GM19239 (cell line): Measurements from ENCODE around the gene KRT31.
A peak's percentile ranks its signal among the peaks of the same experiment; 100 is the strongest.
"Not testable (repeated sequence)": the region's sequence is repeated elsewhere in the genome, so short reads cannot be mapped to it uniquely, and the experiment has no call there.

Experiments
- DNase-seq: peaks from one replicate; pipeline ENCODE4 v3.0.0; 2011; ENCODE audit warnings: low spot score; ENCODE audit not compliant: insufficient read length
- FAIRE-seq: peaks from 2 replicates; lab custom pipeline; 2011; peaks lifted over from hg19 to GRCh38; lab: Jason Lieb, UNC

Gene KRT31

DNA sequence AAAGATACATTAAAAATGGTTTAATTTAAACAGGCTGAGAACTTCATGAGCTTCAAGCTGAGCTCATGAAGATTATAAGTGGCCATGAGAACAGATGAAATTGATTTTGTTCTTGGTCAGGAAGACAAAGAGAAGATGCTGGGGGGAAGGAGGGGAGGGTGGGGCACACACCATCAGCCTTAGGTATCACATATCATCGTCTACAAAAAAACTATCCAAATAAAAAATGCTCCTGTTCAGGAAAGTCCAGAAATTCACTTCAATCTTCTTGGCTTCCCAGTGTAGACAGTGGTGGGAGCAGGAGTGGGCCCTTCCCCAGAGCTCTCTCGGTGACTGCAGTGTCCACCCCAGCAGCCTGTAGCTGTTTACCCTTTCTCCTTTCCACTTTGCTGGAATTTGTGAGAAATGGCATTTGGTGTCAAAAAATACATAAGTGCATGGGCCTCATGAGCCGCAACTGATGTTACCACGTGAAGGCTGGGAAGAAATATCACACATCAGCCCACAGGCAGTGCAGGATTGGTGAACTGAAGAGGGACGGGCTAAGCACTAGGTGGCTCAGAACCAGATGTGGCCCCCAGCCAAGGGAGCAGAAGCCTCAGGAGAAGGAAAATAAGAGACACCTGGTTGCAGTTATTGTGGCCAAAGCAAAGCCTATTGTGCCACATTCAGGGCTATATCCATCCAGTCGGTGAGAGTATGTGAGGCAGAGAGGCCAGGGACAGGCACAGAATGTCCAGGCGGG is 20.9 kb upstream of the KRT31 start:
- FAIRE-seq = no peak
- no peak for DNase-seq

DNA sequence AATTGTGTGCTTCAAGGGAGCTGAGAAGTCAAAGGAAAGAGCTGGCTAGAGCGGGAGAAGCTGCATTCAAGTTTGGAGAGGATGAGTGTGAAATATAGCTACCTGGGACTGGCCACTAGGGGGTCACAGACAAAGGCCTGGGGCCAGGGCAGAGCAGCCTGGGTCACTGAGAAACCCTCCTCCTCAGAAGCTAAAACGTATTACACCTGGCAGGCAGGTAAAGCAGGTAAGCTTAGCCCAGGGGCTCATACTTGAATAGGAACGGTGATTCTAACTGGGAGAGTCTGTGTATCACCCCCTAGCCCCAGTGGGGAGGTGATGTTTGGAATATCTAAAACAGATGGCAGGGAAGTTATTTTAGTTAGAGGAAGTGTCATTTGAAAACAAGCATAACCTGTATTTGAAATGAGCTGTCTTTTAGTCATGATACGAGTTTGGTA is 20.2 kb upstream of the KRT31 start:
- no peak for FAIRE-seq
- peak; percentile 26 for DNase-seq

DNA sequence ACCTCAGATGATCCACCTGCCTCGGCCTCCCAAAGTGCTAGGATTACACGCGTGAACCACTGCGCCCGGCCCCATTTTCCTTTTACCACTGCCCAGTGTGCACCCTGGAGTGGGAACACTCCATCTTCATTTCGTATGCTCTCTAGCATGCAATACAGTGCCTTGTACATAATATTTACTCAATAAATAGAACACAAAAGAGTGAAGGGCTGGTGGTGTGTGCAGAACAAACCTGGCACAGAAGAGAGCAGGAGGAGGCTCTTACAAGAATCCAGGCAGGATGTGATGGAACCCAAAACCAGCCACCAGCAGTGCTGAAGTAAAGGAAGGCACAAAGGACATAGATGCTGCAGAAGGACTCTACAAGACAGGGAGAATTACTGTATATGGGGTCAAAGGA is 19.7 kb upstream of the KRT31 start:
- FAIRE-seq = no peak
- DNase-seq = no peak

DNA sequence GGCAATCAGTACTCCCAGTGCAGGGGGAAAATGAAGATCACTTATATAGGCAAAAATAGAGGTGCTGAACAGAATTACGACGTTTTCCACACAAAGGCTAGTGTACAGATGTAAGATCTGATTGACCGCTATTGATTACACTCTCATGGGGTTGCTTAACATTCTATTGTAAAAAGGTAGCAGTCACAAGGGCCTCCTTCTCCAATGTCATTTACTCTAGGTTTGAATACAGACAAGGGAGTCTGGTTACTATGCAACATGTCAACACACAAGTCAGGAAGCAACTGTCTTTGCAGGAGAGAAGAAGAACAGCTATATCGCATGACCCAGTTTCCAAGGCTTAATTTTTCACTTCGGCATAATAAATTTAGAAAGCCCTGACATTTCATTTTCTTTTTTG is 19.1 kb upstream of the KRT31 start:
- DNase-seq = no peak
- FAIRE-seq = no peak

DNA sequence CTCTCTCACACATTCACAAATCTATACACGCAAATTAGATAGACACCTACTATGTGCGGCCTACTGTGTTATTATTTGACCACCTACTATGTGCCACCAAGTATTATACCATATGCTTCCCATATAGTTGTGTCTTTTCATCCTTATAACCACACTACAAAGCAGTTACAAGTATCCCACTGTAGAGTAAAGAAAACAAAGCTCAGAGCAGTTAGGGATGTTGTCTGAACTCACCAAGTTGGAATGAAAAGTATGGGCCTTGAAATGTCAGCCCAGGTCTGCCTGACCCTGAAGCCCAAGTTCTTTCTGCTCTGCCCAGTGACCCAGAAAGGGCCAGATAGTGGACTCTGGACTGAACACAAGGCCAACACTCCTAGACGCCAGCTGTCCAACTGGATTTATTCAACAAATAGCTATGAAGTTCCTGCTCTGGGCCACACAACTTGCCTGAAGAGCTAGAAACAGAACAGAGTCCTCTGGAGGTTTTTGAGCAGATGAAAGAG is 18.5 kb upstream of the KRT31 start:
- FAIRE-seq (no peak), DNase-seq (no peak)

- FAIRE-seq = no peak
Observed at GRCh38 chr17:41415411-41415810, 18.0 kb upstream of the KRT31 start.

DNA sequence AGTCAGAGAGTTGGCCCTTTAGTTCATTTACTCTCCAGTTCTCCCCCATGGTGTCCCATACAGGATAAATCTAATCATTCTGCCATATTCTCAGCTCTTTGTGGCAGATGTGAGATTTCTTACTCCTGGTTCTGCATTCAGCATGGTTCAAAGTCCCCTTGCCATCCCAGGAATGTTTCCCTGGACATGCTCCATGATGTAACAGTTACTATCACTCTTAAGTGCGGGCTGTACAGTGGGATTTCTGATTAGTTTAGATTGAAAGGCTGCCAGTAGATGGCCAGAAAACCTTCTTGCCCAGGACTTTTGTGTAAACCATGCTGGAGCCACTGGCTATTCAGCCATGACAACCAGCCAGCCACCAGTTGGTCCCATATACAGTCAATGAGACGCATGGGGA is 16.6 kb upstream of the KRT31 start:
- no peak for FAIRE-seq

More at GRCh38 chr17:41415411-41415810, 18.0 kb upstream of the KRT31 start:
- DNase-seq = no peak

DNA sequence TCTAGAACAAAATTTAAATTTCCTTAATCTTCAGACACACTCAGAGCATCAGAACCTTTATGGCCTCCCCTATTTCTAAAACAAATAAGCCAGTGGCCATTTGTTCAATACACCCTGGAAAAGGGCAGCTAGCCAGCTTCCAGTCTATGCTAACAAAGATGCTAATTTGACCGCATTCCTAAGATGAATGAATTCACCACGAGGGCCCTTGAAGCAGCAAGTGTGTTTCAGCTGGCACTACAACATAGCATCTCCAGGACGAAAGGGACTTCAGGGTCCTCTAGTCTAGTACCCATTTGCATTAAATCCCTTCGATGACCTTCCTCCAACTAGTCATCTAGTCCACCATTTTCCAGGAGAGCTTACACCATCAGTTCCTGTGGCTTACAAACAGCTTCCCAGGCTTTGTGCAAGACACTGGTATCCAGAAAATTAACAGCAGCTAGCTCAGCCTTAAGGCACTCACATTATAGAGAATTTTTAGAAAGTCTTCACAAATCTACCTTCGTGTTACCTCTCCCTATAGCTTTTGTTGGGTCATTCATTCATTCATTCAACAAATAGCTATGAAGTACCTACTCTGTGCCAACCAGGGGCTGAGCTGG is 16.0 kb upstream of the KRT31 start:
- DNase-seq (no peak), FAIRE-seq (no peak)

More for the DNA sequence above, 16.6 kb upstream of the KRT31 start:
- DNase-seq = no peak

- FAIRE-seq = no peak
- no peak for DNase-seq
Observed at GRCh38 chr17:41411072-41411840, 13.8 kb upstream of the KRT31 start.

DNA sequence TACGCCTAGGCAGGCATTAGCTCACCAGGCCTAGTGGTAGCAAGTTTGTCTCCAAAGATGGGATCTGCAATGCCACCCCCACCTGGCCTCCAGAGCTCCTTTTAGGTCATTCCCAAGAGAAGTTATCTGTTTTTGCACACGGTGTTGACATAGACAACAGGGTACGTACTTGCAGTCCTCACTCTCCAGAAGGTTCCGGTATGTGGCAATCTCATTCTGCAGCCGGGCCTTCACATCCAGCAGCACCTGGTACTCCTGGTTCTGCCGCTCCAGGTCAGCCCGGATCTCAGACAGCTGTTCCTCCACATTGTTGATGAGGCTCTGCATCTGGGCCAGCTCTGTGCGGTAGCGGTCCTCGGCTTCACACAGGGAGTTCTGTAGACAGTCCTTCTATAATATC is 9.8 kb upstream of the KRT31 start:
- FAIRE-seq (no peak), DNase-seq (no peak)

DNA sequence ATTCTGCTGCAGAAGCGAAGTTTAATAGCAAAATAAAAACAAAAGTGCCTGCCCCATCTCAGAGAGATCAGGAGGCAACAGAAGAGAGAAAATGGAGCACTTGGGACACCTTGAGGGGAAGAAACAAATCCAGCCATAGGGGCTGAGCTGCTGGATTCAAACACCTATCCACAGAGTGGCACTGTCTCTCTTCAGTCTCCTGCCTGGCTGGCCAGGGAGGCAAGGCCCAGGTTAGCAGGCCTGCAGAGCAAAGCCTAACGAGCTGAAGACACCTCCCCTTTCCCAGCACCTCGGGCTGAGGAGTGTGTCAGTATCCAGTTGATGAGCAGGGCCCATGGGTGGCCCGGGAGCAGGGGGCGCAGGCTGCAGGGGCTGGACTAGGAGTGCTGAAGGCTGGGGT is 8.8 kb upstream of the KRT31 start:
- no peak for FAIRE-seq
- DNase-seq = no peak

DNA sequence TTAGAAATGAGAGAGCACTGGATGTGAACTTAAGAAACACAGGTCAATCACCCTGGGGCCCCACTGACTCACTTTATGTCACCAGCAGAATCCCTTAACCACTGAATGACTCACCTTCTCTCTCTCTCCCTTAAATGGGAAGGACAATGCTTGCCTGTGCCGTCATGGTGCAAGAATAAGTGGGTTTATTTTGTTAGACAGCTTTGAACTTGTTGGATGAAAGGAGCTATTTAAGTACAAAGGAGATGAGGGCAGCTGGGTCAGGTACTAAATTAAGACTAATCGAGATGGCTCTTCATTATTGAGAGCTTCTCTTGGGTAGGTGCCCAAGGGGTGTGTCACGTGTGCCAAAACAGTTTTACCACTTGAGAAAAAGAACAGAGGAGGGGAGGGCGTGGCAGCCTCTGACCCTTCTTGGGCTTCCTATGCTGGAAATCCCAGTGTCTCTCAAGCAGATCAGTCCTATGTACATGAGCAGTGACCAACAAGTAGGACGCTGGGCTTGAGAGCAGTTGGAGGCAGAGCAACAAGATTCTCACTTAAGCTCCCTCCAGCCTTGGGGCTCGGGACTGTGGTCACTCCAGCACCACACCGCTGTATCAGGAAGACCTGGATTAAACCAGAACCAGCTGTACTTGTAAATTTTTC is 6.7 kb upstream of the KRT31 start:
- FAIRE-seq (no peak), DNase-seq (no peak)

DNA sequence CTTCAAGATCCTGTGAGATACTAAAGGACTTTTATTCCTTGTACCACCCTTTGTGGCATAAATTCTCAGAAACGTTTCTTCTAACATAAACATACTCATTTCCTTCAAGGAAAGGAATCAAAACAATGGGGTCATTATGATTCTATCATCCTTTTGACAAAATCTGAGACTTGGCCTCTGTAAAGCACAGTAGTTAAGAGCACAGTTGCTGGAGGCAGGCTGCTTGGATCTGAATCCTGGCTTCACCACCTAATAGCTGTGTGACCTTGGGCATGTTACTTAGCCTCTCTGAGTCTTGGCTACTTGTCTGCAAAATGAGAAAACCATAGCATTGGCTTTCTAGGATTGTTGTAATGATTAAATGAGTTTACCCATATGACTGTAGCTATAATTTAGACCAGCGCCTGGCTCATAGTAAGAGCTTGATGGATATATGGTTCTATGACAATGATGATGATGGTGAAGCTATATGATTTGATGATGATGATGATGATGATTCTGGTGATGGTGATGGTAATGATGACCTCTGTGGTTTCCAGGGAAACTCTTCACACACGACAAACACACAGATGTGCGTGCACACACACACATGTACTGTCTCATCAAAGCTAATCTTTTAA is 6.1 kb upstream of the KRT31 start:
- DNase-seq = no peak
- no peak for FAIRE-seq

DNA sequence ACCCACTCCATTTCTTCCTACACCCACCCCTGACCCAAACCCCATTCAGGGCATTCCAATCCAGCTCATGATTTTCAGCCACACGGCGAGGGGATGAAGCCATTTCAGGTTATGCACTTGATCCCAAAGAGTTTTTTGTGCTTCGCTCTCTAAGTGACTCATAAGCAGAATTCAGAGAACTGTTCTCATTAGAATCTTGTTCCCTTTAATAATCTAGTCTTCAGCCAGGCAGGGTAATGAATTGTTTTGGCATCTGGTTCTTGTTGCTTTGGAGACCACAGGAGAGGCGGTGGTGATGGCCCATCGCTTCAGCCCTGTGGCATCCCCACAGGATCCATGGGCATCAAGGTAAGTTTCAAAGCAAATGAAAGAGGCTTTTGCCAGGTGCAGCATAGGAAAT is 4.8 kb upstream of the KRT31 start:
- no peak for FAIRE-seq
- DNase-seq = no peak

DNA sequence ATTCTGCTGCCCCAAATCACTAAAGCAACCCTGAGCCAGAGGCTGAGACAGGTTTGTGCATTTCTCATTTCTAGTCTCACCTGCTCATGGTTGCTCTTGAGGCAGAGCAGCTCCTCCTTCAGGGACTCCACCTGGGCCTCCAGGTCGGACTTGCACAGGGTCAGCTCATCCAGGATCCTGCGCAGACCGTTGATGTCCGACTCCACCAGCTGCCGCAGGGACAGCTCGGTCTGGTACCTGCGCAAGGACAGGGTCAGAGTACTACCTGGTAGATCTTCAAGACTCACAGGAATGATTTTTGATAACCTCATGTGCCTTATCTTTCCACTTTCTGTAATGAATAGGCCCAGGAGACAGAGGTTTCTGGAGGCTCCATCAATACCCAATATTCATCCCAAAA is 1.1 kb downstream of the KRT31 start:
- FAIRE-seq (no peak), DNase-seq (no peak)

DNA sequence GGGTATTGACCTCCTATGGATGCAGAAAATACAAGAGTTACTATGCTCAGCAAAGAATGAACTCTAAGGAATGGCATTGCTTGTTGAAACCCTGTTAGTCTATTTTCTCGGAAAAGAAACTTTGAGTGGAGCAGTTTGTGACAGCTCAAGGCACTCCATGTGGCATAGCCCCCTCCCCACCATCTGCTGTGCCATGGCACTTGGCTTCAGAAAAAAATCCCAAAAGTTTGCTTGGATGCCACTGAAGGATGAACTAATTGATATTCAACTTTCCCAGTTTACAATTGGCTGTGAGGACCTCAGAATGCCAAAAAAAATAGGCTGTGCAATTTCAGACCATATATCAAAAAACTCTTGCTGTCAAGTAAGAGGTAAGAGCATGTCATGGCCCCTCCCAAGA is 1.8 kb downstream of the KRT31 start:
- no peak for FAIRE-seq
- DNase-seq = no peak

GRCh38 chr17:41395044-41395443 is 2.4 kb downstream of the KRT31 start:
- FAIRE-seq = not testable (repeated sequence)

GRCh38 chr17:41394254-41394996 is 3.0 kb downstream of the KRT31 start:
- FAIRE-seq = no peak
- no peak for DNase-seq

More at GRCh38 chr17:41395044-41395443, 2.4 kb downstream of the KRT31 start:
- DNase-seq = not testable (repeated sequence)

- FAIRE-seq (no peak), DNase-seq (no peak)
Observed at GRCh38 chr17:41393826-41394225, 3.6 kb downstream of the KRT31 start.
